ENCODE measurements around the gene PLXNA4. TPM values are rescaled to one million over a fixed set of nuclear protein-coding genes. Genes with fewer than 3 reads are reported as not detected.

The PLXNA4 gene
- total and polyA plus RNA-seq, 4 donors = 0.63 to 4.6 (median 2.1) TPM

- H3K9me3 ChIP-seq (ENCODE audit: control insufficient read depth in 4 of 4, insufficient read depth in 3 of 4, low read length in 3 of 4) = peaks cover 0 to 4% (median 0%) of the 10 kb centered on the region in 4 donors
- H3K27ac ChIP-seq (ENCODE audit: low read depth in 1 of 2, low read length in 1 of 2) = no peak overlapping the region
- H3K4me1 ChIP-seq (ENCODE audit: control insufficient read depth in 5 of 5, insufficient read depth in 5 of 5, low read length in 5 of 5) = no peaks in the 10 kb centered on the region
Measured at GRCh38 chr7:132588596-132588995, 12.3 kb upstream of the PLXNA4 start.

GRCh38 chr7:132584796-132585494 is 8.7 kb upstream of the PLXNA4 start:
- Histone ChIP-seq H3K4me3 (no peak overlapping the region), H3K36me3 (ENCODE audit: control insufficient read depth in 4 of 4, insufficient read depth in 4 of 4, low read length in 4 of 4) (no peaks in the 10 kb centered on the region), H3K4me1 (ENCODE audit: control insufficient read depth in 5 of 5, insufficient read depth in 5 of 5, low read length in 5 of 5) (no peaks in the 10 kb centered on the region), H3K9me3 (ENCODE audit: control insufficient read depth in 4 of 4, insufficient read depth in 3 of 4, low read length in 3 of 4) (no peaks in the 10 kb centered on the region), H3K27ac (ENCODE audit: low read depth in 1 of 2, low read length in 1 of 2) (no peak overlapping the region), H3K27me3 (ENCODE audit: control insufficient read depth in 3 of 3, insufficient read depth in 3 of 3, low read length in 2 of 3) (peaks cover 0 to 11% (median under 1%) of the 10 kb centered on the region in 3 donors), H3K9ac (ENCODE audit: insufficient read depth in 1 of 2, low read length in 2 of 2) (no peak overlapping the region)
- DNase-seq = no peak
- TF ChIP-seq CTCF (IDR thresholded peaks at IDR 0.05; ENCODE audit: control extremely low read depth, extremely low read depth) = no peak
- ATAC-seq (ENCODE audit: insufficient read depth, low FRiP score) = no peak
- 68 to 75% methylated on average over 7 of the region's 7 CpGs for WGBS, 2 donors

More at GRCh38 chr7:132588596-132588995, 12.3 kb upstream of the PLXNA4 start:
- Histone ChIP-seq H3K27me3 (ENCODE audit: control insufficient read depth in 3 of 3, insufficient read depth in 3 of 3, low read length in 2 of 3) (peaks cover 0 to 14% (median 0%) of the 10 kb centered on the region in 3 donors), H3K4me3 (no peak overlapping the region), H3K9ac (ENCODE audit: insufficient read depth in 1 of 2, low read length in 2 of 2) (no peak overlapping the region), H3K36me3 (ENCODE audit: control insufficient read depth in 4 of 4, insufficient read depth in 4 of 4, low read length in 4 of 4) (no peaks in the 10 kb centered on the region)
- ATAC-seq (ENCODE audit: insufficient read depth, low FRiP score) (no peak), DNase-seq (no peak)
- no peak for TF ChIP-seq CTCF (IDR thresholded peaks at IDR 0.05; ENCODE audit: control extremely low read depth, extremely low read depth)

GRCh38 chr7:132581431-132581830 is 5.2 kb upstream of the PLXNA4 start:
- H3K4me1 ChIP-seq (ENCODE audit: control insufficient read depth in 5 of 5, insufficient read depth in 5 of 5, low read length in 5 of 5) = peaks cover 0 to 6% (median 0%) of the 10 kb centered on the region in 5 donors
- H3K27me3 ChIP-seq (ENCODE audit: control insufficient read depth in 3 of 3, insufficient read depth in 3 of 3, low read length in 2 of 3) = peaks cover 4 to 33% (median 16%) of the 10 kb centered on the region in 3 donors
- H3K27ac ChIP-seq (ENCODE audit: low read depth in 1 of 2, low read length in 1 of 2) = no peak overlapping the region
- WGBS, 2 donors = 91 to 96% methylated on average over 4 of the region's 4 CpGs
- H3K9ac ChIP-seq (ENCODE audit: insufficient read depth in 1 of 2, low read length in 2 of 2) = no peak overlapping the region
- H3K36me3 ChIP-seq (ENCODE audit: control insufficient read depth in 4 of 4, insufficient read depth in 4 of 4, low read length in 4 of 4) = no peaks in the 10 kb centered on the region
- no peak overlapping the region for H3K4me3 ChIP-seq
- H3K9me3 ChIP-seq (ENCODE audit: control insufficient read depth in 4 of 4, insufficient read depth in 3 of 4, low read length in 3 of 4) = no peaks in the 10 kb centered on the region
- no peak for TF ChIP-seq CTCF (IDR thresholded peaks at IDR 0.05; ENCODE audit: control extremely low read depth, extremely low read depth)
- no peak for ATAC-seq (ENCODE audit: insufficient read depth, low FRiP score)
- no peak for DNase-seq
